Measurements from ENCODE around the gene TCERG1L. TPM values are rescaled to one million over a fixed set of nuclear protein-coding genes. Genes with fewer than 3 reads are reported as not detected.

TCERG1L gene
- polyA plus RNA-seq, 1 of the 3 experiments (the other 2 are of a cell fraction) = not detected

DNA sequence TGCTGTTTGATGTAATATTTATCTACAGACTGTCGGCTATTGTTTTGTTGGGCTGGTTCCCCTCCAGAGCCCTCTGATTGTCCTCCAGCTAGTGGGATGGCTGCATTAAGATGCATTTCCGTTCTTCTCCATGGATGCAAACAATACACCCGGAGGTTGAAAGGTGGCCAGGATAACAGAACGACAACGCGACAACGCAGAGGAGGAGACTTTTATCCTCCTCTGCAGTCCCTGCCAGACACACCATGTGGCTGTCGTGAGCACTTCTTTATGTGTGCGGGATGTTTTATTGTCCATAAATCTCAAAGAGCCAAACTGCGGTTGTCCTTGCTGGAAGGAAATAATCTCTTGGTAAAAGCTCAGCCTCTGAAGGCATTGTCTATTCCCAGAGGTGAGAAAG, 39.1 kb upstream of the TCERG1L start:
- Histone ChIP-seq H3K4me3 (ENCODE audit: low read depth in 2 of 2, low read length in 1 of 2) (no peak overlapping the region), H3F3A (replicated peaks; ENCODE audit: insufficient read depth) (no peaks in the 10 kb centered on the region), H3K9me2 (no peaks in the 10 kb centered on the region), H4K20me1 (ENCODE audit: insufficient read depth) (no peaks in the 10 kb centered on the region), H3K36me3 (replicated peaks in 1 of 2; ENCODE audit: control insufficient read depth in 1 of 2, insufficient read depth in 2 of 2, low read length in 1 of 2) (no peaks in the 10 kb centered on the region), H3K79me2 (ENCODE audit: insufficient read depth) (no peaks in the 10 kb centered on the region), H3K4me1 (ENCODE audit: control insufficient read depth in 1 of 2, insufficient read depth in 2 of 2, low read depth in 1 of 2, low read length in 1 of 2) (no peaks in the 10 kb centered on the region), H3K9me3 (no peaks in the 10 kb centered on the region), H3K9ac (no peak overlapping the region), H2AFZ (ENCODE audit: low read depth) (no peak overlapping the region), H3K4me2 (no peak overlapping the region), H3K27me3 (ENCODE audit: insufficient read depth) (no peaks in the 10 kb centered on the region), H3K27ac (ENCODE audit: low read depth in 2 of 2, low read length in 1 of 2) (no peak overlapping the region)
- 50% methylated on average over 10 of the region's 10 CpGs for WGBS (ENCODE audit: low lambda C conversion rate)
- ChIA-PET CTCF (no interaction called here), POLR2A (no interaction called here)
- TF ChIP-seq GABPA (IDR thresholded peaks at IDR 0.05; ENCODE audit: low read depth) = no peak
- no peak for TF ChIP-seq NRF1 (IDR thresholded peaks at IDR 0.05; ENCODE audit: low read depth, low read length)
- TF ChIP-seq SIN3A (IDR thresholded peaks at IDR 0.05; ENCODE audit: borderline replicate concordance, low read depth, low read length) = no peak
- TF ChIP-seq NFIC (IDR thresholded peaks at IDR 0.05; ENCODE audit: borderline replicate concordance) = no peak
- no peak for TF ChIP-seq FOXM1 (IDR thresholded peaks at IDR 0.05; ENCODE audit: low read depth)
- TF ChIP-seq EP300 (IDR thresholded peaks at IDR 0.05; ENCODE audit: borderline replicate concordance in 1 of 2, low read depth in 1 of 2, low read length in 1 of 2) = no peak
- DNase-seq = no peak

DNA sequence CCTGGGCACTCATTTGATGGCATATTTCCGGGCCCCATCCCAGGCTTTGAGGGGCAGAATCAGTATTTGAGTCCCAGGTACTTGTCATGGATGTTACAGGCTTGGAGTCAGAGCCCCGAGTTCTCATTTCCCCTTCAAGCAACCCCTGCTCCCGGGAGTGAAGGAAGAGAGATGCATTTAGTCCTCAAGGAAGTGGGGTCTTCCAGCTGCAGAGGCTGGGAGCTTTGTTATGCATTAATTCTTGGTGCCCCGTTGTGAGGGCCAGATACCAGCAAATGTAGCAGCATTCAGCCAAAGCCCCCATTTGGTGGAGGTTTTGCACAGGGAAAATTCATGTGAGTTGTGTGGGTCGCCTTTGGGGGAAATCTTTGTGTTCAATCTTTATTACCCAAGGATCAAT, 38.7 kb upstream of the TCERG1L start:
- POLR2A ChIA-PET = no interaction called here

GRCh38 chr10:131346456-131346855, 34.9 kb upstream of the TCERG1L start:
- CTCF ChIA-PET = interaction anchor here (1.0 kb wide), 1 partner anchor 16 kb away, joined by 3 read pairs; no protein-coding TSS in a partner anchor
- no peaks in the 10 kb centered on the region for H3K4me1 ChIP-seq (ENCODE audit: control insufficient read depth in 1 of 2, insufficient read depth in 2 of 2, low read depth in 1 of 2, low read length in 1 of 2)
- DNase-seq = no peak

More for the DNA sequence above, 38.7 kb upstream of the TCERG1L start:
- WGBS (ENCODE audit: low lambda C conversion rate) = 9% methylated on average over 5 of the region's 5 CpGs
- H3K4me3 ChIP-seq (ENCODE audit: low read depth in 2 of 2, low read length in 1 of 2) = no peak overlapping the region
- H3K27me3 ChIP-seq (ENCODE audit: insufficient read depth) = no peaks in the 10 kb centered on the region
- CTCF ChIA-PET = no interaction called here
- no peak overlapping the region for H3K9ac ChIP-seq
- H3K27ac ChIP-seq (ENCODE audit: low read depth in 2 of 2, low read length in 1 of 2) = no peak overlapping the region
- no peaks in the 10 kb centered on the region for H3F3A ChIP-seq (replicated peaks; ENCODE audit: insufficient read depth)
- H4K20me1 ChIP-seq (ENCODE audit: insufficient read depth) = no peaks in the 10 kb centered on the region
- H3K4me2 ChIP-seq = no peak overlapping the region
- H3K36me3 ChIP-seq (replicated peaks in 1 of 2; ENCODE audit: control insufficient read depth in 1 of 2, insufficient read depth in 2 of 2, low read length in 1 of 2) = no peaks in the 10 kb centered on the region
- no peak overlapping the region for H2AFZ ChIP-seq (ENCODE audit: low read depth)
- DNase-seq = no peak
- no peak for TF ChIP-seq MEF2A (IDR thresholded peaks at IDR 0.05; ENCODE audit: borderline replicate concordance, low read depth)
- no peak for TF ChIP-seq TAF1 (IDR thresholded peaks at IDR 0.05; ENCODE audit: borderline replicate concordance, low read depth, low read length)
- no peak for TF ChIP-seq EP300 (IDR thresholded peaks at IDR 0.05; ENCODE audit: borderline replicate concordance in 1 of 2, low read depth in 1 of 2, low read length in 1 of 2)
- TF ChIP-seq RXRA (IDR thresholded peaks at IDR 0.05; ENCODE audit: borderline replicate concordance, low read depth) = no peak
- TF ChIP-seq GATA2 (CRISPR knock-in tag; IDR thresholded peaks at IDR 0.05) = no peak
- H3K79me2 ChIP-seq (ENCODE audit: insufficient read depth) = no peaks in the 10 kb centered on the region
- no peaks in the 10 kb centered on the region for H3K9me3 ChIP-seq
- no peaks in the 10 kb centered on the region for H3K4me1 ChIP-seq (ENCODE audit: control insufficient read depth in 1 of 2, insufficient read depth in 2 of 2, low read depth in 1 of 2, low read length in 1 of 2)
- no peaks in the 10 kb centered on the region for H3K9me2 ChIP-seq

More at GRCh38 chr10:131346456-131346855, 34.9 kb upstream of the TCERG1L start:
- no peak overlapping the region for H3K27ac ChIP-seq (ENCODE audit: low read depth in 2 of 2, low read length in 1 of 2)
- H3K9me3 ChIP-seq = no peaks in the 10 kb centered on the region
- POLR2A ChIA-PET = no interaction called here
- H3F3A ChIP-seq (replicated peaks; ENCODE audit: insufficient read depth) = no peaks in the 10 kb centered on the region
- no peaks in the 10 kb centered on the region for H3K79me2 ChIP-seq (ENCODE audit: insufficient read depth)
- WGBS (ENCODE audit: low lambda C conversion rate) = 28% methylated on average over 4 of the region's 5 CpGs
- H3K36me3 ChIP-seq (replicated peaks in 1 of 2; ENCODE audit: control insufficient read depth in 1 of 2, insufficient read depth in 2 of 2, low read length in 1 of 2) = no peaks in the 10 kb centered on the region
- no peaks in the 10 kb centered on the region for H4K20me1 ChIP-seq (ENCODE audit: insufficient read depth)
- TF ChIP-seq EZH2phosphoT487 (IDR thresholded peaks at IDR 0.05; ENCODE audit: borderline replicate concordance, low read depth) (no peak), JUND (IDR thresholded peaks at IDR 0.05) (no peak), TEAD4 (IDR thresholded peaks at IDR 0.05; ENCODE audit: borderline replicate concordance, insufficient read depth) (no peak), USF1 (IDR thresholded peaks at IDR 0.05; ENCODE audit: borderline replicate concordance, low read depth) (no peak), CHD2 (IDR thresholded peaks at IDR 0.05; ENCODE audit: low read length, partially characterized antibody) (no peak), YY1 (IDR thresholded peaks at IDR 0.05; ENCODE audit: low read depth) (no peak), RFX5 (IDR thresholded peaks at IDR 0.05; ENCODE audit: low read length) (no peak), ZBTB33 (IDR thresholded peaks at IDR 0.05; ENCODE audit: borderline replicate concordance, low read depth) (no peak), SMC3 (IDR thresholded peaks at IDR 0.05; ENCODE audit: low read depth, low read length) (no peak), MEF2A (IDR thresholded peaks at IDR 0.05; ENCODE audit: borderline replicate concordance, low read depth) (no peak), RAD21 (IDR thresholded peaks at IDR 0.05; ENCODE audit: low read length) (no peak)
- H3K9ac ChIP-seq = no peak overlapping the region
- no peaks in the 10 kb centered on the region for H3K9me2 ChIP-seq
- no peaks in the 10 kb centered on the region for H3K27me3 ChIP-seq (ENCODE audit: insufficient read depth)
- H3K4me2 ChIP-seq = no peak overlapping the region
- no peak overlapping the region for H2AFZ ChIP-seq (ENCODE audit: low read depth)
- no peak overlapping the region for H3K4me3 ChIP-seq (ENCODE audit: low read depth in 2 of 2, low read length in 1 of 2)
